ENCODE results near the gene NDUFS6. TPM values are rescaled to one million over a fixed set of nuclear protein-coding genes. Genes with fewer than 3 reads are reported as not detected.

Gene NDUFS6
- total RNA-seq, 4 donors from 2014 or later, result 38.9 to 64.5 (median 51.2) TPM

DNA sequence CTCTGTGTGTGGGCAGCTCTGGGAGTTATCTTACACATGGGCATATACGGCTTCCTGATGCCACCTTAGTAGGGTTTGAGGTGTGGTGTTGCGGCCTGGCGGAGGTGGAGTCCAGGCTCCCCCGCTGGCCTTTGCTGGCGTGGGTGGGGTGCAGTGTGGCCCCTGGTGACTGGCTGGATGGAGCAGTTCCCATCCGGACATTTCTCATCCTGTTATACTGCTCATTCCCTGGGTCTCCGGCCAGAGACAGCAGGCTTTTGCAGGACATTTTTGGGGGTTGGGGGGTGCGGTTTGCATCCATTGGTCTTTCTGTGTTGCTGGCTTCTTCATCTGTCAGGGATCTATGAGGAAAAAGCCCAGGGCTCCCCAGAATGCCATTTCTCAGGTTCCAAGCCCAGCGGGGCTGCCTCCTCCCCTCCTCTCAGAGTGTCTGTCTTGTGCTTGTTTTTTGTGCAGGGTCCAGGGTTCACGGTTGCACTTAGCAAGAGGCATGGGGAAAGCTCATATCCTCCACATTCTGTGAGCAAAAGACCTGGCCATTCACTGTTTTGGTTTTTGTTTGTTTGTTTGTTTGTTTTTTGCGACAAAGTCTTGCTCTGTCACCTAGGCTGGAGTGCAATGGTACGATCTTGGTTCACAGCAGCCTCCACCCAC, 22.3 kb downstream of the NDUFS6 start:
- Histone ChIP-seq H3K27ac (no peak overlapping the region), H3K27me3 (no peaks in the 10 kb centered on the region), H3K9me3 (no peaks in the 10 kb centered on the region), H3K36me3 (peaks cover 58% of the 10 kb centered on the region), H3K4me1 (no peaks in the 10 kb centered on the region), H3K4me3 (no peak overlapping the region)
- DNase-seq (ENCODE audit: low spot score in 2 of 2), result peak in 1 of 2 donors; percentile 68
- TF ChIP-seq POLR2AphosphoS5 (IDR thresholded peaks at IDR 0.05), result no peak
- TF ChIP-seq EP300 (IDR thresholded peaks at IDR 0.05), result no peak
- TF ChIP-seq, protein P1, sequence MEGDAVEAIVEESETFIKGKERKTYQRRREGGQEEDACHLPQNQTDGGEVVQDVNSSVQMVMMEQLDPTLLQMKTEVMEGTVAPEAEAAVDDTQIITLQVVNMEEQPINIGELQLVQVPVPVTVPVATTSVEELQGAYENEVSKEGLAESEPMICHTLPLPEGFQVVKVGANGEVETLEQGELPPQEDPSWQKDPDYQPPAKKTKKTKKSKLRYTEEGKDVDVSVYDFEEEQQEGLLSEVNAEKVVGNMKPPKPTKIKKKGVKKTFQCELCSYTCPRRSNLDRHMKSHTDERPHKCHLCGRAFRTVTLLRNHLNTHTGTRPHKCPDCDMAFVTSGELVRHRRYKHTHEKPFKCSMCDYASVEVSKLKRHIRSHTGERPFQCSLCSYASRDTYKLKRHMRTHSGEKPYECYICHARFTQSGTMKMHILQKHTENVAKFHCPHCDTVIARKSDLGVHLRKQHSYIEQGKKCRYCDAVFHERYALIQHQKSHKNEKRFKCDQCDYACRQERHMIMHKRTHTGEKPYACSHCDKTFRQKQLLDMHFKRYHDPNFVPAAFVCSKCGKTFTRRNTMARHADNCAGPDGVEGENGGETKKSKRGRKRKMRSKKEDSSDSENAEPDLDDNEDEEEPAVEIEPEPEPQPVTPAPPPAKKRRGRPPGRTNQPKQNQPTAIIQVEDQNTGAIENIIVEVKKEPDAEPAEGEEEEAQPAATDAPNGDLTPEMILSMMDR (IDR thresholded peaks at IDR 0.05), result no peak
- TF ChIP-seq POLR2A (IDR thresholded peaks at IDR 0.05), result no peak
- WGBS, result 95% methylated on average over 12 of the region's 12 CpGs

DNA sequence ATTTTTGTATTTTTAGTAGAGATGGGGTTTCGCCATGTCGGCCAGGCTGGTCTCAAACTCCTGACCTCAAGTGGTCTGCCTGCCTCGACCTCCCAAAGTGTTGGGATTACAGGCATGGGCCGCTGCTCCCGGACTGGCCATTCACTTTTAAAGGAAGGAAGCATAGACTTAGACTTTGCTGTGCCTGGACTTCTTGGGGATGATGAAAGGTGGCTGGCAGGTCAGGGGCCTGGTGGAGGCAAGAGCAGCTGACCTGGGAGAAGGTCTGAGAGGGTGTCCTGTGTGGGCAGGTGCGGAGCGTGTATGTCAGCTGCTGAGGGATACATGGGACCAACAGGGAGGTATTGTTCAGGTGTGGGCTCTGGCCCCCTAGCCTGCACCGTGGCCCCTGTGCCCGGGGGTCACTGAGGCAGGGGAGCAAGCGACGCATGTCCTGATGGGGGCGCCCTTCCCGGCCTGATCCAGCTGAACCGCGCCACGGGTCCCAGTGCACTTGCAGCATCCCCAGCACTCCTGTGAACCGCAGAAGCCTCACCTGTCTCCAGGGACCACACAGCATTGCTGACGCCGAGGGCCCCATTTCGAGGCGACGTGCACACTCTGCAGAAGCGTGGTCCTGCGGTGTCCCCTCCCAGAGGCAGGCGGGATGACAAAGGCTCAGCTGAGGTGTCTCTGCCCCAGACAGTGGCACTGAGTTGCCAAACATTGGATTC, 23.1 kb downstream of the NDUFS6 start:
- Histone ChIP-seq H3K4me1 (no peaks in the 10 kb centered on the region), H3K36me3 (peaks cover 51% of the 10 kb centered on the region), H3K27me3 (no peaks in the 10 kb centered on the region), H3K27ac (no peak overlapping the region), H3K9me3 (no peaks in the 10 kb centered on the region), H3K4me3 (no peak overlapping the region)
- DNase-seq (ENCODE audit: low spot score in 2 of 2), result peak in 1 of 2 donors; percentile 63
- 98% methylated on average over 7 of the region's 25 CpGs for WGBS
- TF ChIP-seq POLR2AphosphoS5 (IDR thresholded peaks at IDR 0.05) (no peak), EP300 (IDR thresholded peaks at IDR 0.05) (no peak), POLR2A (IDR thresholded peaks at IDR 0.05) (no peak)
- TF ChIP-seq, protein P1 (IDR thresholded peaks at IDR 0.05), result no peak

DNA sequence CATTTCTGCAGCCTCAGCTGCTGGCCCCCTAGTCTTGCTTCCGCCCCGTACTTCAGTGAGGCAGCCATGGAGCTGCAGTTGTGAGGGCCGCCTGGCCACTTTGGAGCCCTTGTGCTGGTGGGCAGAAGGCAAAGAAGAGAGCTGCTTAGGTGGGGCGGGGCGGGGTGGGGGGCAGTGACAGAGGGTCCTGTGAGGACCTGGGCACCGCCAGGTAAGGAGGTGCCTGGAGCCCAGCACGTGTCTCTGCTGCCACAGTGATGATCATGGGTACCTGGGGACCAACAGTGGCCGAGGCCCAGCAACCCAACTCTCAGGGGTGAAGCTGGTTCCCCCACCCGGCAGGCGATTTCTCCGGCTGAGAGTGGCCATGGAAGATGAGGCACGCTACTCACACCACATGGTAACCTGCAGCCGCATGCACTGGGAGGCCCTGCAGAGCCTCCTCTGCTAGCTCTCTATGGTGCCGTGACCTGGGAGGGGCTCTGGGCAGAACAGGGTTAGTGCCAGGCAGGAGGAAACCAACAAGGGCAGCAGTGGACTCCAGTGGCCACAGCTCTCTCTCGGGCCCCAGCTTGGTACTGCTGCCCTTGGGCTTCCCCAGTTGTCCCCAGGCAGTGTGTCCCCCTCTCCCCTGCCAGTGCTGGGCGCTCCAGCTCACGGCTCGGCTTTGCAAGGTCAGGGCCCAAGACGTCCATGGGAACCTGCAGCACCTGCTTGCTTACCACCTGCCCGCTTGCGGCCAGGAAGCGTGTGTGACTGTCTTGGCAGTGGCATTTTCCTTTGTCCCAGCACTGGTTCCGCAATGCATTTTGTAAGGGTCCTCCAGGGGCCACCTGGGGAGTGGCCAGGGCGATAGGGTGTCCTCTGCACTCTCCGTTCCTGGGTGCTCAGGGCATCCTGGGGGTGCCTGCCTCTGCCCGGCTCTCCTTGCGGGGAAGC, 24.0 kb downstream of the NDUFS6 start:
- Histone ChIP-seq H3K4me3 (no peak overlapping the region), H3K27me3 (no peaks in the 10 kb centered on the region), H3K36me3 (peaks cover 46% of the 10 kb centered on the region), H3K9me3 (no peaks in the 10 kb centered on the region), H3K27ac (no peak overlapping the region), H3K4me1 (no peaks in the 10 kb centered on the region)
- 100% methylated on average over 2 of the region's 27 CpGs for WGBS
- DNase-seq (ENCODE audit: low spot score in 2 of 2), result peak in 1 of 2 donors; percentile 62
- TF ChIP-seq, protein P1 (IDR thresholded peaks at IDR 0.05), result no peak
- TF ChIP-seq POLR2A (IDR thresholded peaks at IDR 0.05) (no peak), EP300 (IDR thresholded peaks at IDR 0.05) (no peak), POLR2AphosphoS5 (IDR thresholded peaks at IDR 0.05) (no peak)

DNA sequence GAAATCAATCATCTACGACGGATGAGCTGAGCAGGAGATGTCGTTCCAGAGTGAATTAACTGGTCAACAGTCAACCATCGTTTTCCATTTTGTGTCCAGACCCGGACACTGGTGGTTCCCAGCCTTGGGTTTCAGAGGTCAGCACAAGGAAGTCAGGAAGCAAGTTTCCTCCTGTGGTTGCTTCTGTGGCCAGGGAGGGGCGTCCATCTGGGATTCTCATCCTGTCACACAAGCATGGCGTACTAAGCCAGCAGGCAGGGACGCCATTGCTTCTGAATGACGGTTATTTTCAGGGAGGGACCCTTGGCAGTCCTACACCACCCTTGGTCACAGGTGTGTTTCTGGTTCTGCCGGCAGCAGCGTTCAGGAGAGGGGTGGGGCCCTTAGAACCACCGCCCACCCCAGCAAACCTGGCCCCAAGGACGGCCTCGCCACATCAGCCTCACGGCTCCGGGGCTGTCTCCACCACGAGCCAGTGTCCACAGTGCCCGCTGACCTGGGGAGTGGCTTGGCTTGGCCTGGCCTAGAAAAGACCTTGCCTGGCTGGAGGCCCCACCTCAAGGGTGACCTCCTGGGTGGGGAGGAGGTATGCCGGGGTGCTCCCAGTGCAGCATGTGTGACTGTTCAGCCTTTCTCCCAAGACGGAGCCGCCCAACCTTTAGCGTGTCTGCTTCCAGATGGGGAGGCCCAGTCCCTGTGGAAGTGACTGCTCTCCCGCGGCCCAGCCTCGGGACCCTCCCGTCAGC, 25.2 kb downstream of the NDUFS6 start:
- Histone ChIP-seq H3K4me3 (no peak overlapping the region), H3K27me3 (no peaks in the 10 kb centered on the region), H3K36me3 (peaks cover 34% of the 10 kb centered on the region), H3K9me3 (no peaks in the 10 kb centered on the region), H3K27ac (no peak overlapping the region), H3K4me1 (no peaks in the 10 kb centered on the region)
- no peak for TF ChIP-seq POLR2A (IDR thresholded peaks at IDR 0.05)
- TF ChIP-seq, protein P1 (IDR thresholded peaks at IDR 0.05), result no peak
- TF ChIP-seq POLR2AphosphoS5 (IDR thresholded peaks at IDR 0.05), result no peak
- TF ChIP-seq EP300 (IDR thresholded peaks at IDR 0.05), result no peak
- DNase-seq (ENCODE audit: low spot score in 2 of 2), result peak; percentile 39 to 76
- WGBS, result 83% methylated on average over 22 of the region's 26 CpGs
